GM21825 (cell line): ENCODE results near the gene KRT79.

ENCODE experiments used
- ATAC-seq: cut with Tn5 transposase; IDR thresholded peaks from one replicate; pipeline ENCODE4 v1.9.1; 2021; ENCODE audit warnings: mild to moderate bottlenecking, moderate library complexity; ENCODE audit not compliant: unreplicated experiment

The KRT79 gene

GRCh38 chr12:52836042-52836466 lies 1.9 kb upstream of the KRT79 start:
- ATAC-seq, result no peak

DNA sequence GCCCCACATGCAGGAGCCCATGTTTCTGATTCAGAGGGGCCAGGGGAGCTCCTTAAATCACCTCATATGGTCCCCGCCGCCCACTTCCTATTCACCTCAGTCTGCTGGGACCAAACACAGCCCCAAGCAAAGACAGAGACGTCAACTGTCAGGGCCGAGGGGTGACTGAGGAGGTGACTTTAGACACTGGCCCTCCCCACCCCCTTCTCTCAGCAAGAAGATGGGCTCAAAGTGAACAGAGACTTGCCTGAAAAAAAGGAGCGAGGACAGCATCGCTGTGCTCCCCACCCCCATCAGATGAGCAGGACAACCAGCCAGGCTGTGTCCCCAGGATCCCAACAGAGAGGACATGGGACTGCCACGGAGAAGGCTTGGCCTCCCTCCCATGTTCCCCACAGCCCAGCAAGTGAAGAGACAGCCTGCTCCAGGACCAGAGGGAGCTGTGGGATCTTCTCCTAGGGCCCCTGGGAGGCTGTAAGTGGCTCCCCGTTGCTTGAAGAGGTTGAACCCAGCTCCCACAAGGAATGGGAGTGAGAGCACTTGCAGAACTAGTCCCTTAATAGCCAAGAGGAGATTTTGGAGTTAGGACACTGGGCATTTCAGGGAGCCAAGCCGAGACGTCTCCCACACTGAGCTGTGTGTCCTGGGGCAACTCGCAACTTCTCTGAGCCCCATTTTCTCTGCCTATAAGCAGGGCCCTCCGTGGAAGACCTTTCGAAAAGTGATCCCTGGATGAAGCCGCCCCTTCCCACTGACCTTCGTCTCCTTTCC lies 1.3 kb upstream of the KRT79 start:
- no peak for ATAC-seq

- ATAC-seq, result no peak
Measured at GRCh38 chr12:52834727-52835001, 553 bp upstream of the KRT79 start.

DNA sequence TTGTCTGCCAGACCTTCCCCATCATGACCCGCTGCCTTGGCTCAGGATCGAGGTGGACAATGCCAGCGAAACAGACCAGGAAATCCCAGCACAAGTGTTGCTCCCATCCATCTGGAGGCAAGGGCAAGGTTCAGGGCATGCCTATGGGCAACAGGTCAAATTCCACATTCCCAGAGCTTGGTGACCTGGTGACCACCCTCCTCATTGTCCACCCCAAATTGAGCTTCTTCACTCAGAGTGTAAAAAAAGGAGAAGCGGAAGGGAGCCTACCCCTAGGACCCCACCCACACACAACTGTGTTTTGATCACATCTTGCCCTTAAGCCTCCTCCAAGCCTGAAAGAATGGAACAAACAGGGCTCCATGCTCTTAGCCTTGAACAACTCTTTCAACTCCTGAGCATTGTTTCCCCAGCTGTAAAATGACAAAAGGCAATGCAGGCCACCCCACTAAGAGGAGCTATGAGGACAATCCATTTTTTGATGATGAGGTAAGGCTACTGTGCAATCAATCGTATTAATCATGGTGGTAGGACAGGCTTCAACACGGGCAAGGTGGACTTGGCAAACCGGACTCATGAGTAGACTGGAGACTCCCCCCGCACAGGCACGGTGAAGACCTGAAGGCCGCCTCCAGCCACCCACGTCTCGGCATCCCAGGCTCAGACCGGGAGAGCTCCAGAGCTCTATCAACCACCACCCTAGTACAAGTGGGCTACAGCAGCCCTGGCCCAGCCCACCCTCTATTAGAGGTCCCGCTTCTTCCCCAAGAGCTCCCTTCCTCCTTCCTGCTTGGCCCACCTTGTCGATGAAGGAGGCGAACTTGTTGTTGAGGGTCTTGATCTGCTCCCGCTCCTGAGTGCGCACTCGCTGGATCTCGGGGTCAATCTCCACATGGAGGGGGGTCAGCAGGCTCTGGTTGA lies 866 bp downstream of the KRT79 start:
- no peak for ATAC-seq

GRCh38 chr12:52832451-52832850 lies 1.7 kb downstream of the KRT79 start:
- ATAC-seq, result no peak

GRCh38 chr12:52831251-52831650 lies 2.9 kb downstream of the KRT79 start:
- no peak for ATAC-seq

- no peak for ATAC-seq
Measured at GRCh38 chr12:52829986-52830770, 3.9 kb downstream of the KRT79 start.

DNA sequence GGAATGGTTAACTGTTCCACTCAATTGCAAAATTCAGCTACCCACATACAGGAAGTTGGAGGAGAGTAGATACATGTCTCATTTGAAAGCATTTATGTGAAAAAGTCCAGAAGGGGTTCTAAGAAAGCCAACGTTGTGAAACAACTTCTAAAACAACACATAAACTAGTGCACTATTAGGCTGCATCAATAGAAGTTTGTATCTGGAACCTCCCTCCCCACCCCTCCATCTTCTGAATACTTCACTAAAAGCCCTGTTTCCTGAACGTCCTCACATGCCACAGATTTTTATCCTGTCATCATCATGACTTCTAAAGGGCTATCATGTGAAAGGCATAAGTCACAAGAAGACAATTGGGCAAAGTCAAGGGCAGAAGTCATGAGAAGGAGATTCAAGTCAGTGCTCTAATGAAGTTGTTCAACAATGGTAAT lies 5.5 kb downstream of the KRT79 start:
- ATAC-seq, result no peak

DNA sequence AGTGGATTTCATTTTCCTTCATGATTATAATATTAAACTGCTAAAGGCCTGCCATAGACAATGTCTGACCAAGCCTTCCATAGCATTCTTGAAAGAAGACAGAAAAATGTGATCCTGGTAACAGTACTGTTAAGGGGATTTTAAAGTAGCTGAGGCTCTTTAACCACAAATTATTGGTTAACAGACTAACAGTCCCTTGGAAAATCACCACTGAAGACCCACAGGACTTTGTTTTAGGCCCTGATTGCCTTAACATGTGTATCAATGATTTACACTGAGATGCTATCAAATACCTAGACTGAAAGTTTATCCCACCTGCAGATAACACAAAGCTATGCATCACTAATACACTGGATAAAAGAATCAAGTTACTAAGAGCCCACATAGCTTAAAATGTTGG lies 6.0 kb downstream of the KRT79 start:
- no peak for ATAC-seq

- no peak for ATAC-seq
Measured at GRCh38 chr12:52827499-52828090, 6.5 kb downstream of the KRT79 start.

DNA sequence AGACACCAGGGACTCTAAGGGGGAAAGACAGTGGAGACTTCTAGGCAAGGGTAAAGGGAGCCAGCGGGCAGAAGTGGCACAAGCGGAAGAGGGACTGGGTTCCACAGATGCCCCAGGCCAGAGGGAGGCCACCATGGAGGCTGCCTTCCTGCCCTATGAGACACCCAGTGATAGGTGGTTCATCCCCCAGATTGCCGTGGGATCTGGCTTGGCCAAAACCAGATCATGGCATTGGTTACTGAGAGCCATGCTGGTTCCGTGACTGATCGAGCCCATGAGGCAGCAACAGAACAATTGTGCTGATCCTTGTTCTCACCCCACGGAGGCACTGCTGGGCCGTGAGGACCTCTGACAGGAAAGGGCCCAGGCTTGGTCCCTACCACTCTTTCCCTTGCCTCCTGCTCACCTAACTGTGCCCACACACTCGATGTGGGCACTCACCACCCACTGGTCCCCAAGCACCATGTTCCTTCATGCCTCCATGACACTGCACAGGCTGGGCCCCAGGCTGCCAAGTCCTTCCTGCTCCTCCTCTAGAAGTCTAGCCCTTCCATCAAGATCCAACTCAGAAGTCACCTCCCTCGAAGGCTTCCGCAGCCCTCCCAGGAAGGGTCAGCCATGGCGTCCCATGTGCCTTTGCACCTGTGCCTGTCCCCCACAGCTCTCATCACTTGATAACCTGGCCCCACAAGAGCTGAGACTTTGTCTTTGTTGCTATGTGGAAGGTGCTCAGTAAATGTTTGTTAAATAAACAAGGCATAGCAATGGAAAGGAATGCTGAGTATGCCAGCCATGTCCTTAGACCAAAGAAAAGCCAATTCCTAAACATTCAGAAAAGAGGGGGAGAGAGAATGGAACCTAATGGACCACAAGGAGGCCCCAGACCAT lies 7.3 kb downstream of the KRT79 start:
- ATAC-seq, result no peak

DNA sequence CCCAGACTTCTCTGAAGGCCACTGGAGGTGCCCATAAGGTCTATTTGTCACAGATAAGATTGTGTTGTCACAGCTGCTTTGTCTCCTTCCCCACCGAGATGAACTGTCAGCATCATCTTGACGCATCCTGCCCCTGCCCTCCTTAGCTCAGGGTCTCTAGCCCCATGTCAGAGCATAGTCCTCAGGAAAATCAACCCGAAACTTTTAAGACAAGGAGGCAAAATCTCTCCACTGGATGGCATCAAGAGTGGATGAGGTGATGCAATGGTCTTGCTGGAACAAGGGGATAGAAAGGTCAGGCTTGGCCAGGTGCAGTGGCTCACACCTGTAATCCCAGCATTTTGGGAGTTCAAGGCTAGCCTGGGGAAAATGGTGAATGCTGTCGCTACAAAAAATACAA lies 8.2 kb downstream of the KRT79 start:
- ATAC-seq, result no peak

GRCh38 chr12:52824741-52825410 lies 9.2 kb downstream of the KRT79 start:
- ATAC-seq, result no peak

DNA sequence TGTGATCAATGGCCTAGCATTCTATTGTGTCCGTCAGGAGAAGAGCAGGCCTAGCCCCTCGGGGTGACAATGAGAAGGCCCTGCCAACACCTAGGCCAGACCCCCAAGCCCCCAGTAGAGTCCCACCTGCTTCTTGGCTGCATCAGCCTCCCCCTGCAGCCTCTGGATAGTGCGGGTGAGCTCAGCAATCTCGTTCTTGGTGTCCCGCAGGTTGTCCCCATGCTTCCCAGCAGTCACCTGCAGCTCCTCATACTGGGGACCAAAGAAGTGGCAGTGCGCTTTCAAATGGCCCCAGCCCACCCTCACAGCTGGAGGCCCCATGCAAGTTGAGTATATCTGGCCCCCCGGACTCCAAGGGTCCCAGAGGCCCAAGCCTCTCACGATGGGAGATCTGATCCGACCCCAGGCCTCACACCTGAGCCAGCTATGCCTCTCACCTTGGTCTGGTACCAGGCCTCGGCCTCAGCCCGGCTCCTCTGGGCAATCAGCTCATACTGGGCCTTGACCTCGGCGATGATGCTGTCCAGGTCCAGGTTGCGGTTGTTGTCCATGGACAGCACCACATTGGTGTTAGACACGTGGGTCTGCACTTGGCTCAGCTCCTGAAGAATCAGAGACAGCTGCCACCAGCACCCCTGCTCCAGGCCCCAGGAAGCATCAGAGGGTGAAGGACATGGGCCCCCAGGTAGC lies 10.2 kb downstream of the KRT79 start:
- ATAC-seq, result no peak

- ATAC-seq, result no peak
Measured at GRCh38 chr12:52822771-52823510, 11.2 kb downstream of the KRT79 start.

- no peak for ATAC-seq
Measured at GRCh38 chr12:52821826-52822660, 12.1 kb downstream of the KRT79 start.

- ATAC-seq, result no peak
Measured at GRCh38 chr12:52821071-52821730, 12.9 kb downstream of the KRT79 start.
